ENCODE measurements around the gene CMPK1. TPM values are rescaled to one million over a fixed set of nuclear protein-coding genes. Genes with fewer than 3 reads are reported as not detected.
"Not testable (repeated sequence)": the region's sequence is repeated elsewhere in the genome, so short reads cannot be mapped to it uniquely, and the experiment has no call there.

The CMPK1 gene
- total RNA-seq, 8 experiments from 2014 or later = 48.8 to 67.5 (median 57.5) TPM

DNA sequence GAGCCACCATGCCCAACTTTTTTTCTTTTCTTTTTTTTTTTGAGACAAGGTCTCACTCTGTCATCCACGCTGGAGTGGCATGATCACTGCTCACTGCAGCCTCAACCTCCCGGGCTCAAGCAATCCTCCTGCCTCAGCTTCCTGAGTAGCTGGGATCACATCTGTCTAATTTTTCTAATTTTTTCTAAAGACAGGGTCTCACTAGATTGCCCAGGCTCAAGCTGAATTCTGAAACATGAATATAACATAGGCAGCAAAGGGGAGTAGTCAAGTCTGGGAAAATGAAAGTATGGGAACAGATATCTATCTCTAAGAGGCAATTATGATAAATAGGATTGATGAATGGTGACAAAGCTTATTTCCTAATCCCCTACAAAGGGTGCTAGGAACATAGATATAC, 7.3 kb upstream of the CMPK1 start:
- in situ Hi-C loops (cut with MboI; ENCODE audit: low pct_unique_long_range_greater_than_20kb in 2 of 9, low sequenced_read_pairs in 9 of 9, unreplicated experiment in 9 of 9) = no loop called here

DNA sequence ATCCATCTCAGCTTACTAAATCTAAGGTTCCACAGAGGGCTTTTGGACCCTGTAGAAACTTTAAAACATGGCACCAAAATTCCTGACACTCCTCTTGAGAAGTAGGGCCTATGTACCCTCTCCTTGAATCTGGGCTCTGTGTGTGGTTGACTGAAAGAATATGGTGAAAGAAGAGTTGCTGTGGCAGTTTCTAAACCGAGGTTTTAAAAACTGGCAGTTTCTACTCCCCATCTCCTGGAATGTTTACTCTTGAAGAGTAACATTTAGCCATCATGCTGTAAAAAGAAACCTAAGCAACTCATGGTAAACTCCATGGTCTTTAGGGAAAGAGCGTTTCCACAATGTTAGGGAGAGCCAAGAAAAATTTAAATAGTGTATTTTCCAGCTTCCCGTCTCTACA, 4.6 kb upstream of the CMPK1 start:
- ATAC-seq (replicated peaks in 6 of 8) = no peak
- in situ Hi-C loops (cut with MboI; ENCODE audit: low pct_unique_long_range_greater_than_20kb in 2 of 9, low sequenced_read_pairs in 9 of 9, unreplicated experiment in 9 of 9) = no loop called here
- peaks cover 14% of the 10 kb centered on the region in 2 donors for H3K4me1 ChIP-seq (replicated peaks in 1 of 2)
- H3K27ac ChIP-seq = no peak overlapping the region
- H3K4me3 ChIP-seq = no peak overlapping the region
- 60 to 100% (median 94%) methylated on average over 1 to 3 of the region's 3 CpGs; no CpG with 5 or more reads in 3 of the 10 experiments for WGBS, 10 experiments

More for the DNA sequence above, 7.3 kb upstream of the CMPK1 start:
- WGBS, 10 experiments = 25 to 100% (median 100%) methylated on average over 1 to 2 of the region's 2 CpGs; no CpG with 5 or more reads in 2 of the 10 experiments
- H3K4me1 ChIP-seq (replicated peaks in 1 of 2) = no peaks in the 10 kb centered on the region
- no peak overlapping the region for H3K4me3 ChIP-seq
- H3K27ac ChIP-seq = no peak overlapping the region
- no peak for ATAC-seq (replicated peaks in 6 of 8)

DNA sequence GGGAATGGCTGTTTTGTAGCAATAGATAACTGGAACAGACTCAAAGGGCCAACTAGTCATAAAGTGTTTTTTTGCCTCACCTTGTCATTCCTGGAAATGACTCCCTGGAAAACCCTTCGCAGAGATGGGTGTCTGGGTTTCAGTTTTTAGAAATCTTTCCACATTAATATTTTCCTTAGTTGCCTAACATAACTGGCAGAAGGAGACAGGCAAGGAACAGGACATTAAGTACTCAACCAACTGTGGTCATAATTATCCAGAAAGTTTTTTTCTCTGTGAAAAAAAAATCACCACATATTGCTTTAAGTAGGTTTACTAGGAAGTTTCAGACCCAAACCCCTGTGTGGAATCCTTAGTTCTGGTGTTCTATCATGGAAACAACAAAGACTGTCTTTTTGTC, 3.4 kb upstream of the CMPK1 start:
- in situ Hi-C loops (cut with MboI; ENCODE audit: low pct_unique_long_range_greater_than_20kb in 2 of 9, low sequenced_read_pairs in 9 of 9, unreplicated experiment in 9 of 9) = no loop called here
- H3K4me3 ChIP-seq = no peak overlapping the region
- H3K27ac ChIP-seq = no peak overlapping the region
- WGBS, 10 experiments = 0 to 100% (median 100%) methylated on average over 1 of the region's 1 CpG; no CpG with 5 or more reads in 3 of the 10 experiments
- H3K4me1 ChIP-seq (replicated peaks in 1 of 2) = peaks cover 15 to 17% of the 10 kb centered on the region in 2 donors
- ATAC-seq (replicated peaks in 6 of 8) = no peak

GRCh38 chr1:47331875-47332274, 1.7 kb upstream of the CMPK1 start:
- peak overlapping the region; percentile 98 for H3K27ac ChIP-seq
- WGBS, 10 experiments = 70 to 100% (median 88%) methylated on average over 1 to 2 of the region's 2 CpGs

GRCh38 chr1:47332779-47333577, 612 bp upstream of the CMPK1 start:
- peak overlapping the region; percentile 73 to 93 (median 79) for H3K4me3 ChIP-seq
- H3K27ac ChIP-seq = peak overlapping the region; percentile 98
- H3K4me1 ChIP-seq (replicated peaks in 1 of 2) = peaks cover 21 to 28% of the 10 kb centered on the region in 2 donors
- in situ Hi-C loops (cut with MboI; ENCODE audit: low pct_unique_long_range_greater_than_20kb in 2 of 9, low sequenced_read_pairs in 9 of 9, unreplicated experiment in 9 of 9) = no loop called here
- ATAC-seq (replicated peaks in 6 of 8) = peak in 2 of 8 experiments; percentile 2
- 18 to 90% (median 35%) methylated on average over 6 to 19 of the region's 19 CpGs for WGBS, 10 experiments

More at GRCh38 chr1:47331875-47332274, 1.7 kb upstream of the CMPK1 start:
- Histone ChIP-seq H3K4me3 (no peak overlapping the region), H3K4me1 (replicated peaks in 1 of 2) (peaks cover 21 to 28% of the 10 kb centered on the region in 2 donors)
- no peak for ATAC-seq (replicated peaks in 6 of 8)
- in situ Hi-C loops (cut with MboI; ENCODE audit: low pct_unique_long_range_greater_than_20kb in 2 of 9, low sequenced_read_pairs in 9 of 9, unreplicated experiment in 9 of 9) = no loop called here

DNA sequence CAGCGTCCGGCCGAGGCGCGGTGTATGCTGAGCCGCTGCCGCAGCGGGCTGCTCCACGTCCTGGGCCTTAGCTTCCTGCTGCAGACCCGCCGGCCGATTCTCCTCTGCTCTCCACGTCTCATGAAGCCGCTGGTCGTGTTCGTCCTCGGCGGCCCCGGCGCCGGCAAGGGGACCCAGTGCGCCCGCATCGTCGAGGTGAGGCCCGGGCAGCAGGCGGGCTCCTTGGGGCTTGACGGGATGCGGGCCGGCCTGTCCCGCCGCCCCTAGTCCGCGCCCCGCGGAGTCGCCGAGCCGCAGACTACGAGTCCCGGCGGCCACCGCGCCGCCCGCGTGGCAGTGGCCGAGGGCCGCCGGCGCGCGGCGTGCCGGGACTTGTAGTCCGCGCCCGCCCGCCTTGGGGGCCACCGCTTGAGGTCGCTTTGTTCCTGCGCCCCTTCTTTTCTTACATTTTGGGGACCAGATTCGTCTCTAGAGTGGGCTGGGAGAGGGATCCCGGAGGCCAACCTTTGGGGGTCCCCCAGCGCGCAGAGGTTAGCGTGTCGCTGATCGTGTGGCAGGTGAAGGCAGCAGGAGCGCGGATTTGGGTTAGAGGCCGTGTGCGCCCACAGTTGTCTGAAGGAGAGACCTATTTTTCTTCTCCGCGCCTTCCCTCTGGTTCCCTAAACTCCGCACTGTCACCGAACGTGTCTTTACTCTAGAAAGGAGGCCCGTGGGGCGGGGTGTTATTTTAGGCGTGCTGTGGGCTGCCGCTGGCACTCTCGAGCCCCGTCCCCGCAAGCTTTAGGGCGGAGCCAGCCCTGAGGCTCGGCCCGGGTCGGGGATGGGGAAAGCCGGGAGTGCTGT, 553 bp downstream of the CMPK1 start:
- H3K4me1 ChIP-seq (replicated peaks in 1 of 2) = peaks cover 21 to 28% of the 10 kb centered on the region in 2 donors
- H3K27ac ChIP-seq = peak overlapping the region; percentile 98
- ATAC-seq (replicated peaks in 6 of 8) = peak; percentile 83 to 89 (median 86)
- peak overlapping the region; percentile 73 to 93 (median 79) for H3K4me3 ChIP-seq
- WGBS, 10 experiments = 0 to 4% (median 0%) methylated on average over 2 to 37 of the region's 90 CpGs; no CpG with 5 or more reads in 2 of the 10 experiments
- in situ Hi-C loops (cut with MboI; ENCODE audit: low pct_unique_long_range_greater_than_20kb in 2 of 9, low sequenced_read_pairs in 9 of 9, unreplicated experiment in 9 of 9) = no loop called here

GRCh38 chr1:47334765-47335435, 1.3 kb downstream of the CMPK1 start:
- Histone ChIP-seq H3K4me3 (peak overlapping the region; percentile 73 to 93 (median 79)), H3K4me1 (replicated peaks in 1 of 2) (peaks cover 21 to 28% of the 10 kb centered on the region in 2 donors), H3K27ac (peak overlapping the region; percentile 98)
- WGBS, 10 experiments = 0 to 100% (median 57%) methylated on average over 1 to 9 of the region's 9 CpGs
- no peak for ATAC-seq (replicated peaks in 6 of 8)
- in situ Hi-C loops (cut with MboI; ENCODE audit: low pct_unique_long_range_greater_than_20kb in 2 of 9, low sequenced_read_pairs in 9 of 9, unreplicated experiment in 9 of 9) = no loop called here

DNA sequence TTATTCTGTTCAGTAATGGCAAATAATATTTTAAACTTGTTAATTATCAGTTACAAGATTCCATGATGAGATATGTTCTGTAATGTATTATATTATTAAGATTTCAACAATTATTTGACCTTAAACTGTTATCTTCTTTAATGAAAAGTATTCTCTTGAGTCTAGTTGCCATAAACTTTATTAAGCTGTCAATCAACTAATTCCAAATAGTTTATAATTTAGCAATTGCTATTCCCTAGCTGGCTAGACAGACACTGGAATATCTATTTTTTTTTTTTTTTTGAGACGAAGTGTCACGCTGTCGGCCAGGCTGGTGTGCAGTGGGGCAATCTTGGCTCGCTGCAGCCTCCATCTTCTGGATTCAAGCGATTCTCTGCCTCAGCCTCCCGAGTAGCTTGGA, 3.8 kb downstream of the CMPK1 start:
- ATAC-seq (replicated peaks in 6 of 8) = no peak
- peaks cover 13 to 20% of the 10 kb centered on the region in 2 donors for H3K4me1 ChIP-seq (replicated peaks in 1 of 2)
- WGBS, 10 experiments = 44 to 100% (median 80%) methylated on average over 1 to 6 of the region's 6 CpGs; no CpG with 5 or more reads in 3 of the 10 experiments
- in situ Hi-C loops (cut with MboI; ENCODE audit: low pct_unique_long_range_greater_than_20kb in 2 of 9, low sequenced_read_pairs in 9 of 9, unreplicated experiment in 9 of 9) = no loop called here
- no peak overlapping the region for H3K4me3 ChIP-seq
- no peak overlapping the region for H3K27ac ChIP-seq

DNA sequence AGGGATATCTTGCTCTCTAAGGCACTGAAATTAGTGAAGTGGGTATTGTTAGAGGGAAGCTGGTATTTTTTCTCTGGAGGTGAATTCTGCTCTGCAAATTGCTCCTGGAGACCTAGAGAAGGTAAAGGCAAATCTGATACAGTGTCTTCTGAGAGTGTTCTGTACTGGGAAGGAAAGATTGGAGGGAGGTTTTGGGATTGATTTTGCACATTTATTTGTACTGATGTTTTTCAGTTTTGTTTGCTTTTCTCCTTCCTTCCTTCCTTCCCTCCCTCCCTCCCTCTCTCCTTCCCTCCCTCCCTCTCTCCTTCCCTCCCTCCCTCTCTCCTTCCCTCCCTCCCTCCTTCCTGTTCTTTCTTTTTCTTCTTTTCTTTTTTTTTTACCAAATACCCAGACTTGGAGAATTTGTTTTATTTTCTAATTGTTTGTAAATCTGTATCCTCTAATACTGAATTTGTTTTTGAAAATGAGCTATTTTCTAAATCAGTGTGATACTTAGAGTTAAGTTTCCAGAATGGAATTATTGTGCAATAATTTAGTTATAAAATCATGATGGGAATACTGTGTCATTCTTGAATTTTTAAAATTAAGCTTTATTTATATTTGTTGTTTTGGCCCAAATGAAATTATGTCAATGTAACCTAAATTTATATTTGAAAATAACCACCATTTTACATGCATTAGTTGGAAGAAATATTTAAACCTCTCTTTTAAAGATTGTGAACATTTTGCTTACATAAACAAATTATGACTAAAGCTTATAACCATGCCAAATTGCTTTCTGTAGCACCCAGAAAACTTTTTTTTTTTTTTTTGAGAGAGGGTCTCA, 4.9 kb downstream of the CMPK1 start:
- peaks cover 7 to 14% of the 10 kb centered on the region in 2 donors for H3K4me1 ChIP-seq (replicated peaks in 1 of 2)
- in situ Hi-C loops (cut with MboI; ENCODE audit: low pct_unique_long_range_greater_than_20kb in 2 of 9, low sequenced_read_pairs in 9 of 9, unreplicated experiment in 9 of 9) = no loop called here
- no peak for ATAC-seq (replicated peaks in 6 of 8)
- H3K27ac ChIP-seq = no peak overlapping the region
- no peak overlapping the region for H3K4me3 ChIP-seq

- Histone ChIP-seq H3K27ac (no peak overlapping the region), H3K4me3 (no peak overlapping the region), H3K4me1 (replicated peaks in 1 of 2) (peaks cover 6 to 11% of the 10 kb centered on the region in 2 donors)
- 48 to 98% (median 87%) methylated on average over 1 to 4 of the region's 4 CpGs; no CpG with 5 or more reads in 2 of the 10 experiments for WGBS, 10 experiments
- in situ Hi-C loops (cut with MboI; ENCODE audit: low pct_unique_long_range_greater_than_20kb in 2 of 9, low sequenced_read_pairs in 9 of 9, unreplicated experiment in 9 of 9) = no loop called here
- no peak for ATAC-seq (replicated peaks in 6 of 8)
These were observed 6.6 kb downstream of the CMPK1 start for GRCh38 chr1:47340227-47340626.

- in situ Hi-C loops (cut with MboI; ENCODE audit: low pct_unique_long_range_greater_than_20kb in 2 of 9, low sequenced_read_pairs in 9 of 9, unreplicated experiment in 9 of 9); H3K4me3 ChIP-seq; H3K4me1 ChIP-seq (replicated peaks in 1 of 2); ATAC-seq (replicated peaks in 6 of 8); H3K27ac ChIP-seq: not testable (repeated sequence)
- 94 to 100% (median 99%) methylated on average over 1 to 5 of the region's 5 CpGs; no CpG with 5 or more reads in 4 of the 10 experiments for WGBS, 10 experiments
These were observed 13.4 kb downstream of the CMPK1 start for GRCh38 chr1:47346979-47347378.

DNA sequence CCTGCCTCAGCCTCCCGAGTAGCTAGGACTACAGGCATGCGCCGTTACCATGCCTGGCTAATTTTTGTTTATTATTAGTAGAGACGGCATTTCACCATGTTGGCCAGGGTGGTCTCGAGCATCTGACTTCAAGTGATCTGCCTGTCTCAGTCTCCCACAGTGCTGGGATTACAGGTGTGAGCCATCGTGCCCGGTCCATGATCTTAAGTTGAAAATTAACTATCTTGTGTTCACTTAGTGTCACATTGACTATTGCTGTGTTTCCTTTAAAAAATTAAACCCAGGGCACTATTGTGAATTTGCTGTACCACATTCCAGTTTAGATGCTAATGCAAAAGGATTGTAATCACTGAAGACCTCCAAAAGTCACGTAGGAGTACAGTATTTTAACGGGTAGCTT, 14.1 kb downstream of the CMPK1 start:
- WGBS, 10 experiments = 80 to 100% (median 91%) methylated on average over 2 to 9 of the region's 9 CpGs
- Histone ChIP-seq H3K4me3 (no peak overlapping the region), H3K27ac (no peak overlapping the region), H3K4me1 (replicated peaks in 1 of 2) (no peaks in the 10 kb centered on the region)
- ATAC-seq (replicated peaks in 6 of 8) = no peak
- in situ Hi-C loops (cut with MboI; ENCODE audit: low pct_unique_long_range_greater_than_20kb in 2 of 9, low sequenced_read_pairs in 9 of 9, unreplicated experiment in 9 of 9) = no loop called here

Measured in motor neuron (in vitro differentiated cells).